Stimulated activated CD4-positive, alpha-beta T cell treated with anti-CD3 and anti-CD28 coated beads, Interleukin-2, amount 100 ng/mL, for 4 hours (primary cell): Measurements from ENCODE around the gene AFTPH.
"Not testable (repeated sequence)": the region's sequence is repeated elsewhere in the genome, so short reads cannot be mapped to it uniquely, and the experiment has no call there.

Experiments
- DNase-seq: peaks from one replicate; pipeline ENCODE4 v3.0.0-alpha.2; 2020; ENCODE audit warnings: low read depth

The AFTPH gene

DNA sequence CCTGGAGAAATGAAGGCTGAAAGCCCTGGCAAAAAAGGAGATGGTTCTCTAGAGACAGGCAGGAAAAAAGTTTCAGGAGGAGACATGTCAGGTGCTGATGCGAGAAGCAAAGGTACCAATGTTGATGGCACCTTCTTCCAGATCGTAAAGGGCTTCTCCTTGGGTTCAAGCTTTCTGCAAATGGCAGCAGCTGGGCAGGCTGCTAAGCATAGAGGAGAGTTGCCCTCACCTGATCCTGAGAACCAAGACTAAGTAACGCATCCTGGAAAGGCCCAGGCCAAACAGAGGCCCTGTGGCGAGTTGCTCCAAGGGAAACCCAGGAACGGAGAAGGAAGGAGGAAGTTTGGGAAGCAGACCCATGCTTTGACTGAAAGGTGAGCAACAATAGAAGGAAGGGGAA lies 23.6 kb upstream of the AFTPH start:
- no peak for DNase-seq

DNA sequence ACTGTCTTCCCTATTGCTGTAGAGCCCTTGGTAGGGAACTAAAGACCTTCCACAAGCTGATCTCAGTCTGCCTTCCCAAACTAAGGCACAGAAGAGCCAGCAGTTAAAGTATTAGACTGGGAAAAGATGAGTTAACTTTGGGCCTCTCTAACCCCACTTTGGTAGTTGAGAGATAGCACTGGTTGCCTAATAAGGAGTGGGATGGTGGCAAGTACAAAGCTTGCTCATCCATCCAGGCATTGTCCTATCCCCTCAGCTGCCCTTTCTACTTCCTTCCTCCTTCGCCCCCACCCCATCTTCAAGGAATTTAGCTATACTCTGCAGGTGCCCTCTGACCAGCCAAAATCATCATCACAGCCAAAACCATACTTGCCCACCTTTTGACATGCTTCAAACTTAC lies 22.2 kb upstream of the AFTPH start:
- no peak for DNase-seq

DNA sequence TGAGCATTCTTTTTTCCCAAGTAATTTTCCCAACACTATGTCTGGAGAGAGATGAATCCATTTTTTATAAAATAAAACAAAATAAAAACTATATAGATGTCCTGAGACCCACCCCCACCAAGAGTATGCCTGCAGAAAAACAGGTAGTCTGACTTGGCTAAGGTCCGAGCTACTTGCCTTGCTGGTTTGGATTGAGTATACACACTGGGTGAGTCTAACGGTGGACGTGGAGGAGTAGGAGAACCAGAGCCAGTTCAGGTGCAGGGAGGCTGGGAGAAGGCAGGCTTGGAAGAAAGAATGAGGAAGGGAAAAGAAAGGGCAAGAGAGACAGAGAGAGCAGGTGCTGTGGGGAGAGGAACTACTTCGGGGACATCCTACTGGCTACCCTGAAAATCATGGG lies 21.3 kb upstream of the AFTPH start:
- no peak for DNase-seq

GRCh38 chr2:64504774-64505720 lies 19.1 kb upstream of the AFTPH start:
- no peak for DNase-seq

DNA sequence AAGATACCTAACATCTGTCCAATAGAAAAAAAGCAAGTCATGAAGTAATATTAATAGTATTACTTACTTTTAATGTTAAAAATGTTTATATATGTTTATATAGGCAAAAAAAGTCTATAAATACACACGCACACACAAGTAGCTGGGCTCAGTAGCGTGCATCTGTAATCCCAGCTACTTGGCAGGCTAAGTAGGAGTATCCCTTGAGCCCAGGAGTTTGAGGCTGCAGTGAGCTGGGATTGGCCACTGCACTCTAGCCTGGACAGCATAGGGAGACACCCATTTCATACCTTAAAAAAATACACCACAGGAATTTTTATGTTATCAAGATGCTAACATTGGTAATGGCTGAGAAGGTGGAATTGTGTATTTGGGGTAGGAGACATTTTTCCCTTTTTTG lies 17.4 kb upstream of the AFTPH start:
- no peak for DNase-seq

DNA sequence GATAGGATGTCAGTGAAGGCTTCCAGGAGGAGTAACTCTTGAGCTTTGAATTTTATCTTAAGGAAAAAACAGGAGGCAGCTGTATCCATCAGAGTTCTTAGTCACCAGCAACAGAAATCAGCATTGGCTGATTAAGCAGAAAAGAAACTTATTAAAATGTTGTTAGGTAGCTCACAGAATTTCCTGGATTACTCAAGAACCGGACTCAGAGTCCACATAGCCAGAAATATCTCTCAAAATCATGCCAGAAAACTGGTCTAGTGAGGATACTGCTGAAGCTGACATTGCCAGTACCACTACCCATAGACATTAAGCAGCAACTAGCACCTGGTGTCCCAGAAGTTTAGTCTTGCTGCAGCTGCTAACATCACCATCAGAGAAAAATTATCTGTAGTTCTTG lies 10.1 kb upstream of the AFTPH start:
- no peak for DNase-seq

GRCh38 chr2:64515086-64515485 lies 9.0 kb upstream of the AFTPH start:
- DNase-seq, result no peak

DNA sequence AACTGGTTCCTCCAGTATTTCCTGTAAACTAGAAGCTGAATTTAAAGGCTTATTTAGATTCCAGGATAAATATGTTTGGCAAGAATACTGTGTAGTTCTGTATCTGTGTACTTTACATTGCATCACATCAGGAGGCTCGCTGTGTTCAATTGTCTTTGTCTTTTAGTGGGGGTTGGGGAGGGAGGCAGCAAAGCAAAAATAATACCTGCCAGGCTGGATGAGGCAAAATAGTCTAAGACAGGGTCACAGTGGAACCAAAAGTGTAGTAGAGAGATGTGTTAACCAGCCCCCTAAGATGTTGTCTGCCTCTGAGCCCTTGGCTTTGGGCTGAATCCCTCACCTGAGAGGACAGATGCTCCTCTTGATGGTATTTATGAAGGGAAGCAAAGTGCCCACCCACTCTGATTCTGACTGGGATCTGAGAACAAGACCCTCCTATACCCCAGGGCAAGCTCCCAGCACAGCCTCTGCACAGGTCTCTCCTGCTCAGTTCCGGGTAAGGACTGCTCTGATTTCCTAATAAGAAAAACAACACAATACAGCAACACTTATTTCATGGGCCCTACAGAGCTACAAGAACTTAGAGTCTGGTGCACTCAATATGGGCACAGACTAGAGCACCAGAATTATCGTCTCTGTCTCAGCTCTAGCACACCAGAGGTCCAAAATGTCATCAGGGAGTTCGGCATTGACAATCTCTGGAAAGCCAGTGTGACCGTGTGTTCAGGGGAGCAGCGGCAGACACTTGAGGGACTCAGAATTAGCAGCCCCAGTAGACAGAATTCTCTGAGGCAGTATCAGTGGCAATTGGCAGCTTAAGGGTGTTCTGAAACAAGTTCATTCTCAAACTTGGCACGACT lies 7.2 kb upstream of the AFTPH start:
- DNase-seq, result no peak

GRCh38 chr2:64517511-64517884 lies 6.6 kb upstream of the AFTPH start:
- DNase-seq, result no peak

DNA sequence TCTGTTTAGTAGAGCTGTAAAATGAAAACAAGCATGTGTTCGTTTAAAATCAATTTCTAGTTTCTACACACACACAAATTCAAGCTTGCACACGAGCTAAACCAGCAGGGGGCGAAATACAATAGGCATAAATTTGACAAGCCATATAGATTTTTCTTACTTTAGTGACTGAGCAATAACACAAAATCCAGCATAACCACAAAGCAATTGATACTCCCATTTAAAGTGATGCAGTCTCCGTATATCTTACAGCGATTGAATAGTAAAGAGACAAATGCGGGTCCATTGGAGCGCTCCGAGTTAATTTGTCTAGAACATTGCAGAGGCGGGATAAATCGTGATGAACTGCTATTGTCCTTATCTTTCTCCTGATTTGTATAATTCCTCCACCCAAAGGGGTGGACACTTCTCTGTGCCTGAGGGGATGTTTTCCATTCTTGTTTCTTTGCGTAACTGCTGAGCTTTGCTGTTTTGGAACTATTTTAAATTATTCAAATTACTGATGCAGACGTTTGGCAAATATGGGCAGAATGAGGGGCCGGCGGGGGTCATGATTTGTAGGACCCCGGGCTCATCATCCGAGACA lies 1.2 kb upstream of the AFTPH start:
- DNase-seq, result peak; percentile 64

DNA sequence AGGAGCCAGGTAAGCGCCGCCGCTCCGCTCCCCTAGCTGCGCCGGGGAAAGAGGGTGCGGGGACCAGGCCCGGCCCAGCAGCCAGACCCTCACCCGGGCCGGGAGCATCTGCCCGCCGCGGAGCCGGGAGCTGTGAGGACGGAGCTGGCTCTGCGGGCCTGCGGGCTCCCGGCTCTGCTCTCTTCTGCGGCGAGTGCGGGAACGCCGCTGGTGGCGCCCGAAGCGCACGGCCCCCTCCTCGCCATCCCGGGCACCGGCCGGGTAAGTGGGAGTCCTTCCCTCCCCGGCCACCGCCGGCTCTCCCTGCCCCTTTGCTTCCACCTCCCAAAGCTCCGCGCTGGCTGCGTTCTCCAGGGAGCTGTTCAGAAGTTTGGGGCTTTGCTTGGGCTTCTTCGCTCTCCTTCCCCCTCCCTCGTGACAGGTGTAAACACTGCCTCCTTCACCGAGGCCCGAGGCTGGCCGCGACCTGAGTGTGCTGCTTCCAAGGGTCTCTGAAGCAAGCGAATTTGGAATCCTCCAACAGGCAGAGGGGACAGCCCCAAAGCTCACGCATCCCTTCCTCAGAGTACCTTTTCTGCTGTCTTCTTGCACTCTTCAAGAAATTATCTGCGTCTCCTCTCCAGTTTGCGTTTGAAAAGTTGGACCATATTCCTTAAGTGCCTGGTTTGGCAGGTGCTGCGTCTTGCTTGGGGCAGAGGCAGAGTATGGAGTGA lies 632 bp downstream of the AFTPH start:
- DNase-seq, result no peak

- peak; percentile 44 for DNase-seq
Measured at GRCh38 chr2:64525317-64525613, 1.1 kb downstream of the AFTPH start.

DNA sequence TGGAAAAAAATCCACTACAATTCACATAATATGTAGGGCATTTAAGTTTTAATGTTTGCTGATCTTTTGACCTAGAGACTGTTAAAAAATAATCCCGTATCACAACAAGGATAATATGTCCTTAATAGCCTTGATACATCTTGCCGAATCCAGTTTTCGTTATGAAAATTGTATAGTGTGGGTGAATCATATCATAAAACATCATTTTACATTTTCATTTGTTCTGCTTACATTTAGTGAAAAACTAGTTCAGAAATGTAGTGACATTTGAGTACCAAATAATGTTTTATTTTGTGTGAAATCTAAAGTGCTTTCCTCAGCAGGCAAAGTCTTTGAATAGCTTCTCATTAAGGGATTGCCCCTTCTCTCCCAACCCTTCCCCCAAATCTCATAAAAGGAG lies 1.9 kb downstream of the AFTPH start:
- DNase-seq, result no peak

GRCh38 chr2:64530946-64531345 lies 6.8 kb downstream of the AFTPH start:
- DNase-seq, result not testable (repeated sequence)

GRCh38 chr2:64532030-64532429 lies 7.9 kb downstream of the AFTPH start:
- DNase-seq, result no peak

DNA sequence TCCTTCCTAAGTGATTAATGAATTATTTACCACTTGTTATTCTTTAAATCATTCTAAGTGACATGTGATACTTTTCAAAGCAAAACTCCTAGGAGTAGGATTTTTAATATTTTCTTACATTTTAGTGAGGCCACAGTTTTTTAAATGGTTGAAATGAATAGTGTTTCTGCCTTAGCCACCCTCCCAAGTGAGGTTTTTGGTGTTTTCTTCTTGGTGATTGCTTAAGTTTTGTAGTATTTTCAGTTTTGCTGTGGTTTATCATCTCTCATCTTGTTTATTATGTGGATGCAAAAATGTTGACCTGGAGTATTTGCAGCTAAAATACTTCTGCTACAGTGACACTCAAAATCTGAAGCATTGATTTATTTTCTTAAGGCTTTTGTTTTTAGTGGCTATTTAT lies 9.8 kb downstream of the AFTPH start:
- DNase-seq, result no peak

- DNase-seq, result no peak
Measured at GRCh38 chr2:64534363-64534762, 10.2 kb downstream of the AFTPH start.

DNA sequence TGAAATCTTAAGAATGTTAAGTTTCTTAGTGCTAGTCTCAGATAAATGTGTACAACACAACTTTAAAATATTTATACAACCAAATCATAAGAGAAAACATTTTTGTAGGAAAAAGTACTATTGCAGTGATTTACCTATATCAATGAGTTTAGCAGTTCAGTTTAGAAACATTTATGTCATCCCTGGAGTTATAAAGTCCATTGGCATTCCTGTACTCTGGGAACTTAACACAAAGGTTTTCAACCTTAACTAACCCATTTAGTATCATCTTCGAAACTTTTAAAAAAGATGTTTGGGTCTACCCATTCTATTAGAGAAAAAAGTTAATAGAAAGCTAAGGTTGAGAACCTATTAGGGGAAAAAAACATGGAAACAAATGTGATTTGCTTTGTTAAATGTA lies 10.9 kb downstream of the AFTPH start:
- no peak for DNase-seq

DNA sequence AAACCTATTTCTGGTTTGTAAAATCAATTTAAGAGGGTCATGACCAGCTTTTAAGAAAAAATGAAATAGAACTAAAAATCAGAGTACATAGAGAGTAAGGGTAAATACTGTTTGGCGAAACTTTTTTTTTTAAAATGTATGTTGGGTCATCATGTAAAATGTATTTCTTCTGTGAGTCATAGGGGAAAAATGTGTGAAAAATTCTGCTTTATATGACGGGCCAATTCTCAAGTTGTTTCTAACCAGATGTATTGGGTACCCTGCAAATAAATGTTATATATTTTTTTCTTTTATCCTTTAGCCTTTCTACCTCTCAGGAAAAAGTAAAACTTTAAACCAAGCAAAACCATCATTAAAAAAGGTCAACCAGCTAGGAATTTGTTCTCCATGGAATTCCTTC lies 13.9 kb downstream of the AFTPH start:
- DNase-seq, result no peak

- no peak for DNase-seq
Measured at GRCh38 chr2:64538764-64539433, 14.8 kb downstream of the AFTPH start.

- no peak for DNase-seq
Measured at GRCh38 chr2:64540615-64541014, 16.5 kb downstream of the AFTPH start.

DNA sequence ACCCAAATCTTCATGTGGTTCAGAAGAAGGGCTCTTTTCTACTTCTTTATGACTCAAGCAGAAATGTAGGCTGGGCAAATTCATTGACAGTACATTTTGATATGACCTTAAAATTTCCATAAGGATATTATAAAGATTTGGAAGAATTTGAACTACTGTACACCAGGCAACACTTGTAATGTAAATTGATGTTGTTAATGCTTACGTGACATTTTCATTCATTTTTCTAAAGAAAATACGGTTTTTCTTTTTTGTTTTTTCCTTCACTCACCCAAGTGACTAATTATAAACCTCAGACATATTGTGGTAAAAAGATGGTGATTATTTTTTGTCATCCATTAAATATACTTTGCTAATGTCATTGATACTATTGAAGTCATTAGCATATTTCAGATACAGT lies 17.4 kb downstream of the AFTPH start:
- DNase-seq, result no peak
